A549 (cell line): ENCODE data around the gene SEC14L5. TPM values are rescaled to one million over a fixed set of nuclear protein-coding genes. Genes with fewer than 3 reads are reported as not detected.

ENCODE experiments used
- ATAC-seq, 2 experiments: fragments of 200-7000 bp in 1 of 2; fragments of >200 bp in 1 of 2; cut with Nextera tagmentation in 1 of 2; cut with Tn5 transposase in 1 of 2; 3 replicates each; pipeline versions ENCODE4 v1.8.0 to v1.9.1; 2018 to 2020; ENCODE audit warnings: mild to moderate bottlenecking in 1 of 2, moderate library complexity in 1 of 2
- CTCF ChIA-PET: fragments of 300-600 bp; sonication (Branson Sonifier 250); formaldehyde crosslinking; extraction: SDS; loops from one replicate; lab custom pipeline; 2021; ENCODE audit warnings: antibody characterized with exemption, inconsistent platforms; lab: Yijun Ruan, JAX
- POLR2A ChIA-PET: fragments of 350-600 bp; formaldehyde crosslinking; extraction: SDS; loops from one replicate; lab custom pipeline; 2021; ENCODE audit warnings: antibody characterized with exemption, inconsistent platforms; lab: Yijun Ruan, JAX
- DNase-seq, 2 experiments: peaks; one replicate each; pipeline versions ENCODE4 v3.0.0 to v3.0.0-alpha.2; 2011 to 2016; ENCODE audit warnings: low read depth in 1 of 2, low spot score in 1 of 2
- FAIRE-seq: peaks from 2 replicates; lab custom pipeline; 2011; peaks lifted over from hg19 to GRCh38; lab: Jason Lieb, UNC
- H3K27ac ChIP-seq, 2 experiments: fragments of >200 bp; sonication (Bioruptor Twin); formaldehyde crosslinking; 3 replicates each; pipeline ENCODE4 v1.5.1; 2016 to 2017
- H3K4me1 ChIP-seq: fragments of >200 bp; sonication (Bioruptor Twin); formaldehyde crosslinking; 3 replicates; pipeline ENCODE4 v1.6.1; 2016
- H3K4me2 ChIP-seq: fragments of >200 bp; sonication (Bioruptor Twin); formaldehyde crosslinking; 3 replicates; pipeline ENCODE4 v1.6.1; 2016
- H3K4me3 ChIP-seq: fragments of >200 bp; sonication (Bioruptor Twin); formaldehyde crosslinking; 3 replicates; pipeline ENCODE4 v1.5.1; 2016
- H3K9me3 ChIP-seq: fragments of >200 bp; sonication (Bioruptor Twin); formaldehyde crosslinking; 3 replicates; pipeline ENCODE4 v1.6.1; 2016
- CBX2 ChIP-seq: fragments of 200-600 bp; sonication (generic); IDR thresholded peaks from 2 replicates; pipeline ENCODE4 v1.6.1; 2016; ENCODE audit warnings: low read depth, mild to moderate bottlenecking, borderline replicate concordance
- CEBPB ChIP-seq, 2 experiments: fragments of >200 bp in 1 of 2; sonication (Bioruptor Twin) in 1 of 2; formaldehyde crosslinking in 1 of 2; IDR thresholded peaks; 2 replicates each; pipeline ENCODE4 v1.6.1; 2012 to 2016
- CHD2 ChIP-seq: fragments of 150-350 bp; IDR thresholded peaks from 2 replicates; pipeline ENCODE4 v1.6.1; 2014; ENCODE audit warnings: low read length; ENCODE audit not compliant: partially characterized antibody
- EHMT2 ChIP-seq: fragments of 200-600 bp; sonication (generic); IDR thresholded peaks from 2 replicates; pipeline ENCODE4 v1.6.1; 2016; ENCODE audit warnings: antibody characterized with exemption, low read depth, mild to moderate bottlenecking, moderate library complexity
- FOSL2 ChIP-seq, 2 experiments: fragments of 450-650 bp in 1 of 2; fragments of >200 bp in 1 of 2; sonication (Bioruptor Twin) in 1 of 2; formaldehyde crosslinking; IDR thresholded peaks; 2 replicates each; pipeline versions ENCODE4 v1.5.0 to v1.6.1; 2016 to 2020; ENCODE audit warnings: mild to moderate bottlenecking in 1 of 2, moderate library complexity in 1 of 2
- GATA3 ChIP-seq: IDR thresholded peaks from 2 replicates; pipeline ENCODE4 v1.6.1; 2012; ENCODE audit warnings: borderline replicate concordance
- HDAC2 ChIP-seq: fragments of 200-600 bp; sonication (generic); IDR thresholded peaks from 2 replicates; pipeline ENCODE4 v1.6.1; 2016
- HEYL ChIP-seq: fragments of 250-450 bp; sonication (Bioruptor Pico); IDR thresholded peaks from 2 replicates; pipeline ENCODE4 v1.8.0; 2021; ENCODE audit warnings: mild to moderate bottlenecking, moderate library complexity
- HOXB5 ChIP-seq: fragments of 250-450 bp; sonication (Bioruptor Pico); IDR thresholded peaks from 2 replicates; pipeline ENCODE4 v1.5.0; 2020; ENCODE audit warnings: mild to moderate bottlenecking, moderate library complexity
- JUNB ChIP-seq: fragments of >200 bp; sonication (Bioruptor Twin); formaldehyde crosslinking; IDR thresholded peaks from 2 replicates; pipeline ENCODE4 v1.6.1; 2016
- NR3C1 ChIP-seq: fragments of >200 bp; sonication (Bioruptor Twin); formaldehyde crosslinking; IDR thresholded peaks from 3 replicates; pipeline ENCODE4 v1.6.1; 2017
- POLR2AphosphoS2 ChIP-seq: conservative IDR thresholded peaks from 2 replicates; pipeline ENCODE4 v1.6.1; 2012; ENCODE audit warnings: low read length, improper control_type of control experiment, inconsistent platforms
- RARB ChIP-seq: fragments of 250-450 bp; sonication (Bioruptor Pico); IDR thresholded peaks from 2 replicates; pipeline ENCODE4 v1.8.0; 2021; ENCODE audit warnings: mild to moderate bottlenecking, moderate library complexity
- RCOR1 ChIP-seq: fragments of 150-350 bp; IDR thresholded peaks from 2 replicates; pipeline ENCODE4 v1.6.1; 2014; ENCODE audit warnings: antibody characterized with exemption, low read length, low read depth
- RFX5 ChIP-seq: fragments of 450-650 bp; IDR thresholded peaks from 2 replicates; pipeline ENCODE4 v1.7.1; 2014; ENCODE audit warnings: antibody characterized with exemption, mild to moderate bottlenecking, moderate library complexity
- RNF2 ChIP-seq: fragments of 200-600 bp; sonication (generic); IDR thresholded peaks from 2 replicates; pipeline ENCODE4 v1.6.1; 2016; ENCODE audit warnings: low read depth, mild to moderate bottlenecking, antibody characterized with exemption, moderate library complexity, borderline replicate concordance
- SMC3 ChIP-seq: fragments of >200 bp; sonication (Bioruptor Twin); formaldehyde crosslinking; IDR thresholded peaks from 3 replicates; pipeline ENCODE4 v1.6.1; 2018; ENCODE audit warnings: inconsistent platforms
- SREBF2 ChIP-seq: fragments of 450-650 bp; IDR thresholded peaks from 2 replicates; pipeline ENCODE4 v1.6.1; 2014; ENCODE audit warnings: mild to moderate bottlenecking, moderate library complexity
- TP53 ChIP-seq: fragments of 250-450 bp; sonication (Bioruptor Pico); IDR thresholded peaks from 2 replicates; pipeline ENCODE4 v1.5.0; 2021; ENCODE audit warnings: mild to moderate bottlenecking, moderate library complexity
- USF2 ChIP-seq: fragments of 450-650 bp; IDR thresholded peaks from 2 replicates; pipeline ENCODE4 v1.6.1; 2014; ENCODE audit warnings: antibody characterized with exemption
- ZC3H11A ChIP-seq: fragments of 450-650 bp; IDR thresholded peaks from 2 replicates; pipeline ENCODE4 v1.6.1; 2014; ENCODE audit warnings: antibody characterized with exemption, mild to moderate bottlenecking
- WGBS: methylation state at CpG from one replicate; pipeline ENCODE4 v1.1.6; 2017; ENCODE audit errors: missing lambda C conversion rate; 5-methylcytosine and 5-hydroxymethylcytosine counted together
- polyA plus RNA-seq, 4 experiments: library from polyadenylated mRNA; depleted of rRNA in 3 of 4; stranded (reverse); fragments of >200 nt; fragmentation: RNase III in 1 of 4; extraction: RNeasy Plus Mini Kit Qiagen cat#74134 plus additional on column Dnase treatment in 1 of 4; gene quantifications; 2 replicates in 3 of 4; 3 replicates in 1 of 4; pipeline ENCODE4 v1.2.3, GENCODE V29; 2011 to 2017
- TF ChIP-seq, protein P1 (sequence below): IDR thresholded peaks from 2 replicates; pipeline ENCODE4 v1.6.1; 2012
- TF ChIP-seq, protein P2 (sequence below): IDR thresholded peaks from 2 replicates; pipeline ENCODE4 v1.6.1; 2012
- TF ChIP-seq, protein P3 (sequence below): fragments of 200-600 bp; sonication (generic); IDR thresholded peaks from 2 replicates; pipeline ENCODE4 v1.6.1; 2016; ENCODE audit warnings: antibody characterized with exemption, mild to moderate bottlenecking, moderate library complexity

Gene SEC14L5
- polyA plus RNA-seq, 2 of the 4 experiments (the other 2 are of a cell fraction), result 0.03 to 0.05 TPM

GRCh38 chr16:4922721-4923342 lies 35.3 kb upstream of the SEC14L5 start:
- peaks cover 21% of the 10 kb centered on the region for H3K9me3 ChIP-seq
- ChIA-PET CTCF (interaction anchor here (0.6 to 2.7 kb wide), 2 partner anchors 13 to 33 kb away, joined by 3 to 9 read pairs; no protein-coding TSS in a partner anchor), POLR2A (no interaction called here)
- ATAC-seq, result no peak; a peak in 2 of 6 replicates
- 0 out of 3 replicates have a peak, but pooled peaks cover 2% of the 10 kb centered on the region for H3K4me1 ChIP-seq
- TF ChIP-seq HEYL (CRISPR knock-in tag) (no peak), CHD2 (no peak), FOSL2 (IDR thresholded peaks at IDR 0.05) (no peak), FOSL2 (CRISPR knock-in tag; IDR thresholded peaks at IDR 0.05) (no peak), RCOR1 (no peak), USF2 (no peak), POLR2AphosphoS2 (no peak), HDAC2 (no peak), GATA3 (no peak), CEBPB (IDR thresholded peaks at IDR 0.05) (no peak), CBX2 (no peak), HOXB5 (no peak)
- TF ChIP-seq, protein P1, sequence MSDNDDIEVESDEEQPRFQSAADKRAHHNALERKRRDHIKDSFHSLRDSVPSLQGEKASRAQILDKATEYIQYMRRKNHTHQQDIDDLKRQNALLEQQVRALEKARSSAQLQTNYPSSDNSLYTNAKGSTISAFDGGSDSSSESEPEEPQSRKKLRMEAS, result no peak
- TF ChIP-seq, protein P2, sequence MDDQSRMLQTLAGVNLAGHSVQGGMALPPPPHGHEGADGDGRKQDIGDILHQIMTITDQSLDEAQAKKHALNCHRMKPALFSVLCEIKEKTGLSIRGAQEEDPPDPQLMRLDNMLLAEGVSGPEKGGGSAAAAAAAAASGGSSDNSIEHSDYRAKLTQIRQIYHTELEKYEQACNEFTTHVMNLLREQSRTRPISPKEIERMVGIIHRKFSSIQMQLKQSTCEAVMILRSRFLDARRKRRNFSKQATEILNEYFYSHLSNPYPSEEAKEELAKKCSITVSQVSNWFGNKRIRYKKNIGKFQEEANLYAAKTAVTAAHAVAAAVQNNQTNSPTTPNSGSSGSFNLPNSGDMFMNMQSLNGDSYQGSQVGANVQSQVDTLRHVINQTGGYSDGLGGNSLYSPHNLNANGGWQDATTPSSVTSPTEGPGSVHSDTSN, result no peak
- TF ChIP-seq, protein P3, sequence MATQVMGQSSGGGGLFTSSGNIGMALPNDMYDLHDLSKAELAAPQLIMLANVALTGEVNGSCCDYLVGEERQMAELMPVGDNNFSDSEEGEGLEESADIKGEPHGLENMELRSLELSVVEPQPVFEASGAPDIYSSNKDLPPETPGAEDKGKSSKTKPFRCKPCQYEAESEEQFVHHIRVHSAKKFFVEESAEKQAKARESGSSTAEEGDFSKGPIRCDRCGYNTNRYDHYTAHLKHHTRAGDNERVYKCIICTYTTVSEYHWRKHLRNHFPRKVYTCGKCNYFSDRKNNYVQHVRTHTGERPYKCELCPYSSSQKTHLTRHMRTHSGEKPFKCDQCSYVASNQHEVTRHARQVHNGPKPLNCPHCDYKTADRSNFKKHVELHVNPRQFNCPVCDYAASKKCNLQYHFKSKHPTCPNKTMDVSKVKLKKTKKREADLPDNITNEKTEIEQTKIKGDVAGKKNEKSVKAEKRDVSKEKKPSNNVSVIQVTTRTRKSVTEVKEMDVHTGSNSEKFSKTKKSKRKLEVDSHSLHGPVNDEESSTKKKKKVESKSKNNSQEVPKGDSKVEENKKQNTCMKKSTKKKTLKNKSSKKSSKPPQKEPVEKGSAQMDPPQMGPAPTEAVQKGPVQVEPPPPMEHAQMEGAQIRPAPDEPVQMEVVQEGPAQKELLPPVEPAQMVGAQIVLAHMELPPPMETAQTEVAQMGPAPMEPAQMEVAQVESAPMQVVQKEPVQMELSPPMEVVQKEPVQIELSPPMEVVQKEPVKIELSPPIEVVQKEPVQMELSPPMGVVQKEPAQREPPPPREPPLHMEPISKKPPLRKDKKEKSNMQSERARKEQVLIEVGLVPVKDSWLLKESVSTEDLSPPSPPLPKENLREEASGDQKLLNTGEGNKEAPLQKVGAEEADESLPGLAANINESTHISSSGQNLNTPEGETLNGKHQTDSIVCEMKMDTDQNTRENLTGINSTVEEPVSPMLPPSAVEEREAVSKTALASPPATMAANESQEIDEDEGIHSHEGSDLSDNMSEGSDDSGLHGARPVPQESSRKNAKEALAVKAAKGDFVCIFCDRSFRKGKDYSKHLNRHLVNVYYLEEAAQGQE, result no peak
- no peak overlapping the region for H3K4me2 ChIP-seq
- no peak overlapping the region for H3K27ac ChIP-seq
- WGBS, result 89% methylated on average over 18 of the region's 18 CpGs
- FAIRE-seq, result no peak
- DNase-seq, result no peak
- H3K4me3 ChIP-seq, result no peak overlapping the region

GRCh38 chr16:4923853-4924252 lies 34.3 kb upstream of the SEC14L5 start:
- H3K4me1 ChIP-seq, result 0 out of 3 replicates have a peak, but pooled peaks cover 2% of the 10 kb centered on the region
- ATAC-seq (no peak), DNase-seq (no peak), FAIRE-seq (no peak)
- CTCF ChIA-PET, result no interaction called here
- no peak overlapping the region for H3K27ac ChIP-seq
- H3K9me3 ChIP-seq, result peaks cover 28% of the 10 kb centered on the region
- no peak overlapping the region for H3K4me3 ChIP-seq
- no peak overlapping the region for H3K4me2 ChIP-seq
- POLR2A ChIA-PET, result no interaction called here
- WGBS, result 69% methylated on average over 6 of the region's 6 CpGs
- TF ChIP-seq NR3C1 (no peak), USF2 (no peak), CBX2 (no peak), SMC3 (no peak), ZC3H11A (no peak), JUNB (no peak), RNF2 (no peak), RARB (no peak), RFX5 (no peak), SREBF2 (no peak), HOXB5 (no peak), EHMT2 (no peak), TP53 (no peak), CEBPB (IDR thresholded peaks at IDR 0.05) (no peak)
- TF ChIP-seq, protein P3, result no peak
- TF ChIP-seq, protein P1, result no peak
- TF ChIP-seq, protein P2, result no peak
